HG03095 (cell line): ENCODE results near the gene RYR3.

ENCODE experiments used
- ATAC-seq: cut with Tn5 transposase; IDR thresholded peaks from one replicate; pipeline ENCODE4 v1.9.1; 2021; ENCODE audit warnings: moderate library complexity; ENCODE audit not compliant: unreplicated experiment

Gene RYR3

DNA sequence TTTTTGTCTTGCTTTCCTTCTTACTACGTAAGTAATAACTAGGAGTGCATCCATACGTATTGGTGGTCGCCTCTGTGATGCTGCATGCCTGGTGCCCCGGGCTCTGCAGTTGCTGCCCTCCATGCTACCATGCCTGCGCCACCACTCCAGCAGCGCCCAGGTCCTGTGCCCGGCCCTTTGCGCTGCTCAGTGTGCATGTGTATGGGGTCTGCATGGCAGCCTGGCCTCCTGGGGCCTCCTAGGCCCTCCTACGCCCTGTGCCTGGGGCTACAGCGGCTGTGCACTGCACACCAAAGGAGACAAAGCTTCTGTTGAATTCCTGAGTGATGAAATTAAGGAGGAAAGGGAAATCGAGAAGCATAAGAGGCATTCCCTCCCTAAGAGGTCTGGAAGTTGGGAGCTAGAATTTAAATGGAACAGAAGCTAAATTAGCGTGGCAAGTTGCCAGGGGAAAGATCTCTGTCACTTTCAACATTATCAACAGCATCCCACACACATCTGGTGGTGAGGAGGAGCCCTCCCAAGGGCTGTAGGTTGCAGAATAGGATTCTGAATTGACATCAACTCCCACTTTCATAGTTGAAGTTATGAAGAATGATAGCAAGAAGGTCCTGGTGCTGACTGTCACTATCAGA is 382.5 kb downstream of the RYR3 start:
- ATAC-seq = no peak

- ATAC-seq = no peak
Observed at GRCh38 chr15:33698126-33698525, 387.4 kb downstream of the RYR3 start.

DNA sequence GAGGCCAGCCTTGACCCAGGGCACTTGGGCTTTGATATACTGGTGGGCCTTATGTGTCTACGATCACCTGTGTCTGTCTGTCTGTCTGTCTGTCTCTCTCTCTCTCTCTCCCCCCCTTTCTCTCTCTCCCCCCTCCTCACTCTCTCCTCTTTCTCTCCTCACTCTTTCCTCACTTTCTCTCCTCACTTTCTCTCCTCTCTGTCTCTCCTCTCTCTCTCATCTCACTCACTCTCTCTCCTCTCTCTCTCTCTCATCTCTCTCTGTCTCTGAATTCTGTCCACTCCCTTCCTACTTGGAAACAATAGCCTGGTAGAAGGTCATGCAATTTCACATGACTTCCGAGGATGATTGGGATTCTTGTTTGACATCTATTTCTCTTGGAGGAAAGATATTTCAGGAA is 388.4 kb downstream of the RYR3 start:
- ATAC-seq = no peak

- no peak for ATAC-seq
Observed at GRCh38 chr15:33699691-33700447, 389.1 kb downstream of the RYR3 start.

- ATAC-seq = no peak
Observed at GRCh38 chr15:33700695-33701303, 390.0 kb downstream of the RYR3 start.

GRCh38 chr15:33701304-33701696 is 390.5 kb downstream of the RYR3 start:
- ATAC-seq = no peak

DNA sequence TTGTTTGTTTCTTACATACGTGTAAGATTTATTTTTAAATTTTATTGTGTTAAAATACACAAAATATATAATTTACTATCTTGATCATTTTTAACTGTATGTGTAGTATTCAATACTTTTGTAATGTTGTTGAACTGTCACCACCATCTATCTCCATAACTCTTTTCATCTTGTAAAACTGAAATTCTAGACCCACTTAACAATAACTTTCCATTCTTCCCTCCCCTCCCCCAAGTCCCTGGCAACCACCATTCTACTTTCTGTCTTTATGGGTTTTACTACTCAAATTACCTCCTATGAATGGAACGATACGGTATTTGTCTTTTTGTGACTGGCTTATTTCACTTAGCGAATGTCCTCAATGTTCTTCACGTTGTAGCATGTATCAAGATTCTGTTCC is 395.4 kb downstream of the RYR3 start:
- ATAC-seq = no peak

GRCh38 chr15:33710748-33711147 is 400.0 kb downstream of the RYR3 start:
- no peak for ATAC-seq

GRCh38 chr15:33716025-33716424 is 405.3 kb downstream of the RYR3 start:
- no peak for ATAC-seq

DNA sequence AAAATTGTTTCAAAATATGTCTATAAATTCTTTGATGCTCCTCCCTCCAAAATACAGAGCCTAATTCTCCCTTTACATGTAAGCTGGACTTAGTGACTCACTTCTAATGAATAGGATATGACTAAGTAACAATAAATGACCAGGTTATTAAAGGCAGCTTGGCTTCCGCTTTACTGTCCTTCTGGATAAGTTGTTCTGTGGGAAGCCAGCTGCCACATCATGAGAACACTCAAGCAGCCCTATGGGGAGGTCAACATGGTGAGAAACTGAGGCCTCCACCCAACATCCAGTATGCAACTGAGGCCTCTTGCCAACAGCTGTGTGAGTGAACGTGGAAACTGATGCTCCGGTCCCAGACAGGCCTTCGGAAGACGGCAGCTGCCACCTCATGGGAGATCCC is 410.2 kb downstream of the RYR3 start:
- no peak for ATAC-seq

DNA sequence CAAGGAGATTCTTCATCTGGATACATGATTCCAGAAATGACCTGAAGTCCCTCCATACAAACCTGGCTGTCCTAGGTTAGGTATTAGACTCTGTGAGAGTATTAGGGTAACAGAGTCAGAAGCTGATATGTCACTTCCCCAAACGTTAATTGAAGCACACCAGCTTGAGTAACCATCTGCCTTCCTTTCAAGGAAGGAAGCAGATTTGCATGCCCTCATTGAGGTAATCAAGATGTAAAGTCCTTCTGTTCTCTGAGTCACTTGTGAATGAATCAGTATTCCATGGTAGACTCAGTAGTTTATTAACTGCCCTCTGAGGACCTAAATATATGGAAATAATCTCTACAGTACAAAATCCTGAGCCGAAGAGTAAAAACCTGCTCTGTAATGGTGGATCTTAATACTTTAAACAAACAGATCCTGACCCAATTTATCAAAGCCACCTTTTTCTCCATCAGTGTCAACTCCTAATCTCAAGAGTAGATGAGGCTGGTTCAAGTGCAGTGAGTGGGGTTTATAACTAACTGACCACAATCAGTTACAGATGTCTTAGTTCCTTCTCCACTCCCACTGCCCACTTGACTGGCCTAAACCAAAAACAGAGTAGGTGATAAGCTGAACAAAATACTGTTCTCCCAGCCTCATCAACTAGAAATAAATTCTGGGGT is 411.4 kb downstream of the RYR3 start:
- peak; percentile 77 for ATAC-seq

DNA sequence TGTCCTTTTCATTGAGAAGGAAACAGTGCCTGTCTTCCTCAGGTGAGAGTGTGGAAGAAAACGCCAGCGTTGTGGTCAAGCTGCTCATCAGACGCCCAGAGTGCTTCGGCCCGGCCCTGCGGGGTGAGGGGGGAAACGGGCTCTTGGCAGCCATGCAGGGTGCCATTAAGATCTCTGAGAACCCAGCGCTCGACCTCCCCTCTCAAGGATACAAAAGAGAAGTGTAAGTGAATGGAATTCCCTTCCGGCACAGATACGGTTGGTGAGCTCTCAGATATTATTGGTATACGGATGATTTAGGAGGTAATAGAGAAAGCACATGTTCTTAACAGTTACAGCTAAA is 411.9 kb downstream of the RYR3 start:
- ATAC-seq = no peak

- no peak for ATAC-seq
Observed at GRCh38 chr15:33724321-33725036, 413.7 kb downstream of the RYR3 start.

- ATAC-seq = no peak
Observed at GRCh38 chr15:33729653-33730052, 418.9 kb downstream of the RYR3 start.

- ATAC-seq = no peak
Observed at GRCh38 chr15:33730815-33731214, 420.0 kb downstream of the RYR3 start.

- ATAC-seq = no peak
Observed at GRCh38 chr15:33735143-33735542, 424.4 kb downstream of the RYR3 start.

- ATAC-seq = no peak
Observed at GRCh38 chr15:33735637-33736247, 425.0 kb downstream of the RYR3 start.

- ATAC-seq = no peak
Observed at GRCh38 chr15:33737687-33738601, 427.2 kb downstream of the RYR3 start.

- no peak for ATAC-seq
Observed at GRCh38 chr15:33738941-33739664, 428.3 kb downstream of the RYR3 start.
